Measurements from ENCODE around the gene KIAA2012.
"Not testable (repeated sequence)": the region's sequence is repeated elsewhere in the genome, so short reads cannot be mapped to it uniquely, and the experiment has no call there.

KIAA2012 gene

DNA sequence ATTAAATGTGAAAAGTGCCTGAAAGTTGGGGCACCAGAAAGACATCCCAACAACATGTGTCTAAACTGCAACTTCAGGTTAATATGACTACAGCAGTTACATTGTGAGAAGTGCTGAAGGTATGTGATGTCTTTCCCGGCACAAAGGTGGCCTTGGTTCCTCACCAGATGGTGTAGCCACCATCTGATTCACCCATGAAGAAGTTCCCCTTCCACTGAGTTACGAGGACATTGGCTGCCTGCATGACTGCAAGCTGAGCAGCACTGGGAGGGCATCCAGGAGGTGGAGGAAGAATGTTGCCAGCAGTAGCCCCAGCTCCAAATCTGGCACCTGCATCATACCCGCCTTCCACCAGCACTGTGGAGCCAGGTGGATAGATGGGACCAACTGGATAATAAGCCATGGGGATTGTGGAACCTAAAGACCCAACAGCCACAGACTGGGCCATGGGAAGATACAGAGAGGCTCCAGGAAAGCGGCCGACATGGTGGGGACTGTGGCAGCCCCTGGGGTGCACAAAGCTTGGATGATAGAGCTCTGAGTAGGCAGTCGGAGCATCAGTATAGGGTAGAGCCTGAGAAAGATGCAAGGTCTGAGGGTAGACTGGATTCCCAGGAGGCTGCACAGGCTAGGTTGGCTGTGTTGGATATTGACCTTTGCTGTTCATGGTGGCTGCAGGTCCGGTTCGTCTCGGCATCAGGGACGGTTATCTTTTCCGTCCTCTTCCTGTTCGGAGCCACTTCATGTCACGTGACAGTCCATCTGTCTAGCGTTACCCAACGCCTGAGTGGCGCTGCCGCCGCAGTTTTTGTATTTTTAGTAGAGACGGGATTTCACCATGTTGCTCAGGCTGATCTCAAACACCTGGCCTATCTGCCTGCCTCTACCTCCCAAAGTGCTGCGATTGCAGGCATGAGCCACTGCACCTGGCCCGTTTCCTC, 128.4 kb downstream of the KIAA2012 start:
- no peak for DNase-seq (ENCODE audit: low spot score in 2 of 2)
- Histone ChIP-seq H3K36me3 (replicated peaks) (peaks cover 13% of the 10 kb centered on the region), H3K4me3 (no peak overlapping the region), H3K4me1 (peaks cover 10% of the 10 kb centered on the region), H3K27me3 (ENCODE audit: low read depth) (no peaks in the 10 kb centered on the region), H3K9me3 (no peaks in the 10 kb centered on the region)
- in situ Hi-C loops (cut with MboI; ENCODE audit: low sequenced_read_pairs) = no loop called here

DNA sequence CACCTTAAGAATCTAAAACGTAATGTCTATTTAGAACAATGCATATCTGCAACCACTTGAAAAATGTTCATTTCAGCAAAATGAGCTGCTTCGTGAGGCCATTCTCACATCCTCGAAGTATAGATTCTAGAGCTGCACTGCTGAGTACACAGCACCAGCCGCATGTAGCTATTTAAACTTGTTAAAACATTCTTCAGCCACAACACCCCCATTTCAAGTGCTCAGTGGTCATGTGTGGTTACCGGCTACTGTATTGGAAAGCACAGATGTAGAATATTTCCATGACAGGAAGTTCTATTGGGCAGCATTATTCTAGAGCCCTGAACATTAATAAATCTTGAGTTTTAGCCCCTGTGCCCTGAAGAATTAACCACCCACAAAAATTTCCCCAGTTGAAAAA, 130.3 kb downstream of the KIAA2012 start:
- DNase-seq (ENCODE audit: low spot score in 2 of 2) = no peak
- in situ Hi-C loops (cut with MboI; ENCODE audit: low sequenced_read_pairs) = no loop called here
- Histone ChIP-seq H3K27me3 (ENCODE audit: low read depth) (no peaks in the 10 kb centered on the region), H3K36me3 (replicated peaks) (peaks cover 30% of the 10 kb centered on the region), H3K4me1 (peaks cover 6% of the 10 kb centered on the region), H3K9me3 (no peaks in the 10 kb centered on the region), H3K4me3 (no peak overlapping the region)

DNA sequence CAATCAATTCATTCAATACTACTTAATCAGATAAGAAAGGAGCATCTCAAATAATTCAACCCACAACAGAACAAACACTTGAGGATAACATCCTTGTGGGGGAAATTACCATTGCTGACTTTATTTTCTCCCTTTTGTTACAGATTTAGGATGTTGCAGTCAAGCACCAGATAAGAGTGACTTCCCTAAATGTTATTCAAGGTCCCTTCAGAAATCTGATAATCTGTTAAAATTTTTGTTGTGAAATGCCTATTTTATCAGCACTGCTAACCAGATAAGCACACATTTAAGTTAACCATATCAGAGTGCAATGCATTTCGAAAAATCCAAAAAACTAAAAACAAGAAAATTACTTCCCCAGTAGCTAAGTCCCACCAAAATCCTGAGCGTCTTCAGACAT, 131.8 kb downstream of the KIAA2012 start:
- Histone ChIP-seq H3K9me3 (no peaks in the 10 kb centered on the region), H3K36me3 (replicated peaks) (peaks cover 30% of the 10 kb centered on the region)
- in situ Hi-C loops (cut with MboI; ENCODE audit: low sequenced_read_pairs) = no loop called here

DNA sequence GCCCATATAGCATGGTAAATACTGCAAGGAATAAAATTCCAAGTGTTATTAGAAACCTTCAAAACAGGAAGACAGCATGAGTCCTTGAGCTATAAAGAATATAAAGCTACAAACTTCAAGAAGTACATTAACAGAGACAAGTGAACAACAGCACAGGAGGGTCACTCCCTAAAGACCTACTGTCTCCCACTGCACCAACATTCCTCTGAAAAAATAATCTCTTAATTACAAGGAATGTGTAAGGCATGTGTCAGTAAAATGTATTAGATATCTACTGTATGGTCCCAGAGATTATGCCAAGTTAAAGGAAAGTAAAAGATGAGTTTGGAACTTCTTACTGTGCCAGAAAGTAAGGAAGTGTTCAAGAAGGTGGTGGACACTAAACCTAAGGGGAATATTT, 135.5 kb downstream of the KIAA2012 start:
- in situ Hi-C loops (cut with MboI; ENCODE audit: low sequenced_read_pairs) = no loop called here
- 0 out of 2 replicates have a peak, but pooled peaks cover 4% of the 10 kb centered on the region for H3K4me1 ChIP-seq
- peaks cover 38% of the 10 kb centered on the region for H3K36me3 ChIP-seq (replicated peaks)
- H3K9me3 ChIP-seq = no peaks in the 10 kb centered on the region
- H3K27me3 ChIP-seq (ENCODE audit: low read depth) = no peaks in the 10 kb centered on the region
- no peak overlapping the region for H3K4me3 ChIP-seq
- peak in 1 of 2 experiments; percentile 51 for DNase-seq (ENCODE audit: low spot score in 2 of 2)

More for the DNA sequence above, 131.8 kb downstream of the KIAA2012 start:
- Histone ChIP-seq H3K4me1 (0 out of 2 replicates have a peak, but pooled peaks cover 4% of the 10 kb centered on the region), H3K4me3 (no peak overlapping the region), H3K27me3 (ENCODE audit: low read depth) (no peaks in the 10 kb centered on the region)
- DNase-seq (ENCODE audit: low spot score in 2 of 2) = no peak

DNA sequence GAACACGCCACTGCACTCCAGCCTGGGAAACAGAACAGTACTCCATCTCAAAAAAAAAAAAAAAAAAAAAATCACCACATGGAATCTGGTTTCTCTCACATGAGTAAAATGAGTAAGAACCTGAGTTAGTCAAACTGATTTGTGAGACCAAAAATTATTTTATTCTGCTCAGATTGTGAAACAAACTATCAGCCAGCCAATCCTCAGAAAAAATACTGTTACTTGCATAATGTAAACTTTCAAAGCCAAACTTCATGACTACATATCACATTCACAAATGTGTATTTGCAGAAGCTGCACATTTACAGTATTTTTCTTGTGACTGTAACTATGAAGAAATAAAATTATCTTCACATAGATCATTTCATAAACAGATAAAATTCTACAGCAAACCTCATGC, 142.1 kb downstream of the KIAA2012 start:
- no peaks in the 10 kb centered on the region for H3K9me3 ChIP-seq
- DNase-seq (ENCODE audit: low spot score in 2 of 2) = no peak
- peaks cover 31% of the 10 kb centered on the region for H3K36me3 ChIP-seq (replicated peaks)
- H3K4me1 ChIP-seq = peaks cover 3% of the 10 kb centered on the region
- H3K27me3 ChIP-seq (ENCODE audit: low read depth) = no peaks in the 10 kb centered on the region
- no peak overlapping the region for H3K4me3 ChIP-seq
- in situ Hi-C loops (cut with MboI; ENCODE audit: low sequenced_read_pairs) = no loop called here

DNA sequence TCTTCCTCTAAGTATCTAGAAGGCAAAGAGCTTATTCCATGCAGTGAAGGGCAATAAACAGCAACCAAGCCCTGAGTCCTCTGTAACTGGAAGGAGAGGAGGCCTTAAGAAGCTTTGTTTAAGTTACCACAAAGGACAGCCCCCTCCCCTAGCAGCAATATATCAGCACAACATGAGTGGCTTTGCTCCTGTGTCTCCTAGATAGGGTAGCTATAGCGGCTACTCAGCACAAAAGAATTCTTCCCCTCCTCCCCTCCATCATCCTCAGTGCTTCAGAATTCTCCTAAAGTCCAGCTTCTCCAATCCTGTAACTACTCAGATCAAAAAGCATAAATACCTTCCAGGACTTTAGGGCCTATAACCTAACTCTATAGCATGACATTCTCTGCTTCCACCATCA, 148.8 kb downstream of the KIAA2012 start:
- Histone ChIP-seq H3K4me3 (no peak overlapping the region), H3K9me3 (no peaks in the 10 kb centered on the region), H3K27me3 (ENCODE audit: low read depth) (no peaks in the 10 kb centered on the region), H3K4me1 (peaks cover 21% of the 10 kb centered on the region), H3K36me3 (replicated peaks) (peaks cover 28% of the 10 kb centered on the region)
- no peak for DNase-seq (ENCODE audit: low spot score in 2 of 2)
- in situ Hi-C loops (cut with MboI; ENCODE audit: low sequenced_read_pairs) = no loop called here

DNA sequence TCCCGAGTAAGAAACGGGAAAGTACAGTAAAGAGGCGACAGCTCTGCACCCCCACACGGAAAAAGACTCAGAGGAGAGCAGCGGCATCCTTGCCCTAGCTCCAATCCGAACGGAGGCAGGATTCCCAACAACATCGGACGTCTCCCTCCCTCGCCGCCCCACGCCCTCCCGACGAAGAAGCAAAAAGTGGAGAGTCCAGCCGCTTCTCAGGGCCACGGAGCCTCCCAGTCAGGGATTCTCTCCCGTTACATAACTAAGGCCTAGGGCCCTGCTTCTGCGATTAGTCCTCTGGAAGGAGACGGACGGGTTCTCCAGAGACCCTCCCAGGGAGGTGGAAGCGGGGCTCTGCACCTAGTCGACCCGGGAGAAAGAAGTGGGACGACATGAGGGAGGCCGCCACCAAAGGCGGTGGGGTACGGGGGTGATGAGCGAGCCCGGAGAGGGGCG, 164.8 kb downstream of the KIAA2012 start:
- no peaks in the 10 kb centered on the region for H3K9me3 ChIP-seq
- DNase-seq (ENCODE audit: low spot score in 2 of 2) = peak; percentile 28 to 66
- H3K4me3 ChIP-seq = peak overlapping the region; percentile 82
- in situ Hi-C loops (cut with MboI; ENCODE audit: low sequenced_read_pairs) = no loop called here
- peaks cover 13% of the 10 kb centered on the region for H3K4me1 ChIP-seq
- H3K27me3 ChIP-seq (ENCODE audit: low read depth) = no peaks in the 10 kb centered on the region
- H3K36me3 ChIP-seq (replicated peaks) = peaks cover 6% of the 10 kb centered on the region

DNA sequence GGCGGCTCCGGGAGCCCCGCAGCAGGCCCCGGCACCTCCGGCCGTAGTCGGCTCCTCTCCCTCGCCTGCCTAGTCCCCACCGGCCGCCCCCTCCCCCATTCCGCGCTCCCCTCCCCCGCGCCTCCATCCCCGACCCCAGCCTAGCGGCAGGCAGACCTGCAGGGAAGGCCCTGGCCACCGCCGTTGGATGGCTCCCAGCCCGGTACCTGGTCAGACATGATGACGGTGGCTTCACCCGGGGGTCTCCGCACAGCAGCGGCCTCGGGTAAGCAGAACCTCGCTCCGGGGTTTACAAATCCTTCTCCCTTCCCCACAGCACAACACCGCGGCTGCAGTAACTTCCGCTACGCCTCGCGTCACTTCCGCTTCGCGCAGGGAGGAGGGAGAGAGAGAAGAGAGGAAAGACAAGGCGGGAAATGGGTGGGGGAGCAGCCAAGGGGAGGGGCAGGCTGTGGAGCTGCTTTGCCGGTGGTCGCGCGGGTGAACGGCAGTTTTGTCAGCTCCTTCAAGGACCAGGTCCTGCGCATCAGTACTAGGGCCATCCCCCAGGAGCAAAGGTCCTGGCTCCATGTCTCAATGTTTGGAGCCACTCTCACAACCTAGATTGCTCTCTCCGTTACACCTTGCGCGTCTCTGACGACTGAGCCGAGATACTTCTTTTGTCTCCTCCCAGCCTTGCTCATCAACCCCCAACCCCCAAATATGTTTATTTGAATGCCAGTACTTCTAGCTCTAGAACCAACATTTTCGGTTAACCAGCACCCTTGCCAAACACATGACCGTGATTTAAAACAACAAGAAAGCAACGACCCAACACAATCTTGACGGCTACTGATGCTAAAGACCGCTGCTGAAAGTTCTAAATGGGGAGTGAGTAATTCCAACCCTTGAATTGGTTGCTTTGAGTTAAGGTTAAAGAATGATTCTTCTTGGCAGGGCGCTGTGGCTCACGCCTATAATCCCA, 165.5 kb downstream of the KIAA2012 start, which contains the start of gene SUMO1:
Gene SUMO1, minus strand, starts transcription at position 364 of the 964 bp plus-strand sequence. Its CDS starts 146 bp downstream, at position 218.
- DNase-seq (ENCODE audit: low spot score in 2 of 2) = peak; percentile 88 to 95
- in situ Hi-C loops (cut with MboI; ENCODE audit: low sequenced_read_pairs) = no loop called here
- no peaks in the 10 kb centered on the region for H3K9me3 ChIP-seq
- H3K4me1 ChIP-seq = peaks cover 13% of the 10 kb centered on the region
- peaks cover 3% of the 10 kb centered on the region; the same call in 1 of the 2 replicates for H3K36me3 ChIP-seq (replicated peaks)
- peak within 1 kb of the TSS; percentile 82 for H3K4me3 ChIP-seq
- H3K27me3 ChIP-seq (ENCODE audit: low read depth) = no peaks in the 10 kb centered on the region

DNA sequence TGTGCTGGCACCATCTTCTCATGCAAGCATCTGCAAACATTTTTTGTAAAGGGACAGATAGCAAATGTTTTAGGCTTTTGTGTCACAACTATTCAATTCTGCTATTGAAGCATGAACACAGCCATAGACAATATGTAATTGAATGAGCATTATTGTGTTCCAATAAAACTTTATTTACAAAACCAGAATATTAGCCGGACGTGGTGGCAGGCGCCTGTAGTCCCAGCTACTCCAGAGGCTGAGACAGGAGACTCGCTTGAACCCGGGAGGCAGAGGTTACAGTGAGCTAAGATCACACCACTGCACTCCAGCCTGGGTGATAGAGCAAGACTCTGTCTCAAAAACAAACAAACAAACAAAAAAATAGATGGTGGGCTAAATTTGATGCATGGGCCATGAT, 174.7 kb downstream of the KIAA2012 start:
- H3K36me3 ChIP-seq (replicated peaks); DNase-seq (ENCODE audit: low spot score in 2 of 2); H3K9me3 ChIP-seq; H3K4me3 ChIP-seq; H3K4me1 ChIP-seq; H3K27me3 ChIP-seq (ENCODE audit: low read depth); in situ Hi-C loops (cut with MboI; ENCODE audit: low sequenced_read_pairs): not testable (repeated sequence)

DNA sequence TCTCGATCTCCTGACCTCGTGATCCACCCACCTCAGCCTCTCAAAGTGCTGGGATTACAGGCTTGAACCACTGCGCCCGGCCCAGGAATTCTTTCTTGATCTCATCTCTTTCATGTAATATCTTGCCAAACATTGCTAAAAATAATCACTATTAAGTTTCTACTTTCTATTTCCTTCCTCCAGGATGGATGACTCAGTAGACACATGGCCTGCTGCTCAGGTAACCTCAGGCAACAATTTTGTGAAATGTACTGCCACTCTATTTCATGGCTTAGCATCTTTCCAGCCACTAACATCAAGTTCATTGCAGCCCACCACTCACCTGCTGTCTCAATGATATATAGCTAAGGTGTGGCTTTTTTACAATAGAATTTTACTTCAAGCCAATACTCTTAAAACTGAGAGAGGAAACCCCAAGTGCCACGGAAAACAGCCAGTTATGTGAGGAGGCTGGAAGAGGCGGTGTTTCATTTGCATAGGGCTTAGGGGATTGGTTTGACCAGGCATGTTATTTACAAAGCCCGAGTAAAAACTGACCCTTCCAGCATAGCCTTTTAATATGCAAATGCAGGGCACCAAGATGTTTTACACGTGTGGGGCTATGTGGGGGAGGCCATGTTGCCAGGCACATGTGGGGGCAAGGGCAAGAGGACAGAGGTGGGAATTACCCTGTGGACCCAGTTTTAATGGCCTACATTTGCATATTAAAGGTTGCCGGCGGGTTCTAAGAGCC, 176.6 kb downstream of the KIAA2012 start:
- H3K4me3 ChIP-seq = no peak overlapping the region
- H3K4me1 ChIP-seq = peaks cover 3% of the 10 kb centered on the region
- H3K36me3 ChIP-seq (replicated peaks) = no peaks in the 10 kb centered on the region
- no peaks in the 10 kb centered on the region for H3K27me3 ChIP-seq (ENCODE audit: low read depth)
- in situ Hi-C loops (cut with MboI; ENCODE audit: low sequenced_read_pairs) = no loop called here
- no peaks in the 10 kb centered on the region for H3K9me3 ChIP-seq
- DNase-seq (ENCODE audit: low spot score in 2 of 2) = peak; percentile 79 to 83

DNA sequence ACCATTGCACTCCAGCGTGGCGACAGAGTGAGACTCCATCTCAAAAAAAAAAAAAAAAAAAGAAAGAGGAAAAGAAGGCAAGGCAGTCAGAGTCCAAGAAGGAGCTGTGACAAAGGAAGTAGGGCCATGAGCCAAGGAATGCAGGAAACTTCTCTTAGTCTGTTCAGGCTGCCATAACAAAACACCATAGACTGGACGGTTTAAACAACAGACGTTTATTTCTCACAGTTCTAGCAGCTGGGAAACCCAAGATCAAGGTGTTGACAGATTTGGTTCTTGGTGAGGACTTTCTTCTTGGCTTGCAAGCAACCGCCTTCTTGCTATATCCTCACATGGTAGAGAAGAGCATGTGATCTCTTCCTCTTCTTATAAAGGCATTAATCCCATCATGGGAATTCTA, 178.4 kb downstream of the KIAA2012 start:
- in situ Hi-C loops (cut with MboI; ENCODE audit: low sequenced_read_pairs) = no loop called here
- Histone ChIP-seq H3K27me3 (ENCODE audit: low read depth) (no peaks in the 10 kb centered on the region), H3K36me3 (replicated peaks) (no peaks in the 10 kb centered on the region), H3K4me3 (no peak overlapping the region), H3K9me3 (no peaks in the 10 kb centered on the region), H3K4me1 (peaks cover 3% of the 10 kb centered on the region)
- no peak for DNase-seq (ENCODE audit: low spot score in 2 of 2)
